ENCODE measurements around the gene CUX1.
"Not testable (repeated sequence)": the region's sequence is repeated elsewhere in the genome, so short reads cannot be mapped to it uniquely, and the experiment has no call there.

CUX1 gene

GRCh38 chr7:102198417-102198956, 381.1 kb downstream of the CUX1 start:
- DNase-seq = no peak

DNA sequence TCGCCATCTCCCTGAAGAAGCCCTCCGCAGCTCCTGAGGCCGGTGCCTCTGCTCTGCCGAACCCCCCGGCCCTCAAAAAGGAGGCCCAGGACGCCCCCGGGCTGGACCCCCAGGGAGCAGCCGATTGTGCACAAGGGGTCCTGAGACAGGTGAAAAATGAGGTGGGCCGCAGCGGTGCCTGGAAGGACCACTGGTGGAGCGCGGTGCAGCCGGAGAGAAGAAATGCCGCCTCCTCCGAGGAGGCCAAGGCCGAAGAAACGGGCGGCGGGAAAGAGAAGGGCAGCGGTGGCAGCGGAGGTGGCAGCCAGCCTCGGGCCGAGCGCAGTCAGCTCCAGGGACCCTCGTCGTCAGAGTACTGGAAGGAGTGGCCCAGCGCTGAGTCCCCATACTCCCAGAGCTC, 384.1 kb downstream of the CUX1 start:
- DNase-seq = no peak

DNA sequence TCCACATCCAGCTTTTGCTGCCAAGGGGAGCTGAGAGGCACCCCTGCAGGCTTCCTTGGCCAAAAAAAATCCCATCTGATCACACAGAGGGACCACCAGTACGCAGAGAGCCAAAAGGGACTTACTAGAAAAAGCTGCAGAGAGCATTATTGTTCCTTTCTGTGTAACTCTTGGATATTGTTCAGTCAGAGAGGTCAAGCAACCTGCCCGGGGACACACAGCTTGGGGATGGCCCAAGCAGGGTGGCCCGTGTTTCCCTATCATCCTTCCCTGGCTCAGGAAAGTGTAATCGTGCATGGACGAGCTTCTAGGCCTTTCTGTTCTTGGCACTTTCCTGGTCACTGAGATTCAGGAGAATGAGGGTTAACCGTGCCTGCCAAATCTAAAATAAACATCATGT, 385.1 kb downstream of the CUX1 start:
- no peak for DNase-seq

- no peak for DNase-seq
Observed at GRCh38 chr7:102203218-102203617, 385.8 kb downstream of the CUX1 start.

DNA sequence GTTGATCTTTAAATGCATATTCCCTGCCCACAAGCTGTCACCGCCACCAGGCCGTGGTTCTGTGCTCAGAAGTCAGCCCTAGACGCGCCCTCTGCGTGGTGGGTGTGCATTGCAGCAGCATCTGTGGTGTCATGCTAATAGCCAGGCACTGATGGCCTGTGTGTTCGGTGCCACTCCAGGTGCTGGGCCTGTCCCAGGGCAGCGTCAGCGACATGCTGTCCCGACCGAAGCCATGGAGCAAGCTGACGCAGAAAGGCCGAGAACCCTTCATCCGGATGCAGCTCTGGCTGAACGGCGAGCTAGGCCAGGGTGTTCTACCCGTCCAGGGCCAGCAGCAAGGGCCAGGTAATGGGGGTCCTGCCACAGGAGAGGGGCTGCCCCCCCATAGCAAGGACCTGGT, 386.8 kb downstream of the CUX1 start:
- DNase-seq = no peak

DNA sequence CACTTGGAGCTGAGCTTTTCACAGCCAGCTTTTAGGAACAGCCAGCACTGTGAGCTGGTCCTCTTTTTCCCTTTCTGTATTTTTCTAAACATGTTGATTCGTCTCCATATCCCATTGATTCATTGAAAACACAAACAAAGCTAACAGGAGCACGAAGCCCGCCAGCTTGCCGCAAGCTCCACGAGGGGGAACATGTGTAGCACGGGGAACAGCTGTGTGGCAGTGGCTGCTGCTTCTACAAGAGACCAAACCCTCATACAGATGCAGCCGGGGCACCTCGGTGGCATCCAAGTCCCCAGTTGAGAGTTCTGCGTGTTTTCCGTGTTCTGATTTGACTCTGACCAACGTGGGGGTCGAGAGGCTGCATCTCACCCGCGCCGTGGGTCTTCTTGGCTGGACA, 388.5 kb downstream of the CUX1 start:
- DNase-seq = no peak

DNA sequence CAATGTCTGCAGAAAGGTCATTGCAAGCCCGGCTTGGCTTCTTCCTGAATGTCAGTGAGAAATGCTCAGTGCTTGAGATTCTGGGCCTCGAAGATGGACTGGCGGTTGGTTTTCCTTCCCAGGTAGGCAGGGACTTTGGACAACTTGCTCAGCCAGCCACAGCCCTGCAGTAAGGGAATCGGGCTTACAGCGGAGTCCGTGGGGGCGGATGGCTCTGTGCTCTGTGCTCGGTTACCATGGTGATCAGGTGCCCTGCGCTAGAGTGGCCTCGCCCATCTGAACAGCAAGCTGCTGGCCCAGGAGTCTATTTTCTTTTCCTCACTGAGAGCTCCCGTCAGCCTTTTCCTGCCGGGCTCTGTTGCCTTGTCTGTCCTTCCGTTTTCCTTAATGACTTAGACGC, 391.4 kb downstream of the CUX1 start:
- DNase-seq = no peak

GRCh38 chr7:102210787-102211186, 393.4 kb downstream of the CUX1 start:
- no peak for DNase-seq

DNA sequence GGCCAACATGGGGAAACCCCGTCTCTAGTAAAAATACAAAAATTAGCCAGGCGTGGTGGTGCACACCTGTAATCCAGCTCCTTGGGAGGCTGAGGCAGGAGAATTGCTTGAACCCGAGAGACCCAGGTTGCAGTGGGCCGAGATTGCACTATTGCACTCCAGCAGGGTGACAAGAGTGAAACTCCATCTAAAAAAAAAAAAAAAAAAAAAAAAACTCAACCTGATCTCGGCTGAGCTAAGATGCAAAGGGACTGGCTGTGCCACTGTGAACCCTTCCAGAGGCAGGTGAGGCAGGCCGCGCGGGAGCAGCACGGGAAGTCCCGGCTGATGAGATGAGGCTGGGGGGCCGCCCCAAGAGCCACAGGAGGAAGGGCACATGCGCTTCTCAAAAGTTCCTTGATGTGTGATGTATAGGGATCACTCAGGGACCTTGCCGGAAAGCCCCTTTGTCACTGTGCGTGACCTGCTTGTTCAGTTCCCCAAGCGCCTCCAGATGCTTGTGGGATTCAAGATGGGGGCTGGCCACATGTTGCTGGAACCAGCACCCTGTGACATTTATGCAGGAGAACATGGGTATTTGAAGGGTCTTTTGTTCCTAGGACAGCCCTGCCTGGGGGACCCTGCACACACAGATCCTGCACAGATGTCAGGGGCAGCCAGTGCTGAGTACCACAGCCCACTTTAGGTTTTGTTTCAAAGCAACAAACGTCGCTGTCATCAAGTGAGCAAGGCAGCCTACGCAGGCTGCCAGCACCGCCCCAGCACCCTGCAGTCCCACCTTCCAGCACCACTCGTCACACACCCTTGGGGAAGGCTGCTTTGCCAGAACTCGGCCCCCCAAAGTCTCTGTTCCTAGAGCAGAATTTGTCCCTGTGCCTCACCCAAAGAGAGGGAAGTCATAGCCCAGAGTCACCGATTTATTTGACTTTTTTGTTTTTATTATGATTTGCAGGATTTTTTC, 394.4 kb downstream of the CUX1 start:
- DNase-seq = no peak

GRCh38 chr7:102214477-102215072, 397.1 kb downstream of the CUX1 start:
- DNase-seq = no peak

- DNase-seq = no peak
Observed at GRCh38 chr7:102215256-102215655, 397.8 kb downstream of the CUX1 start.

DNA sequence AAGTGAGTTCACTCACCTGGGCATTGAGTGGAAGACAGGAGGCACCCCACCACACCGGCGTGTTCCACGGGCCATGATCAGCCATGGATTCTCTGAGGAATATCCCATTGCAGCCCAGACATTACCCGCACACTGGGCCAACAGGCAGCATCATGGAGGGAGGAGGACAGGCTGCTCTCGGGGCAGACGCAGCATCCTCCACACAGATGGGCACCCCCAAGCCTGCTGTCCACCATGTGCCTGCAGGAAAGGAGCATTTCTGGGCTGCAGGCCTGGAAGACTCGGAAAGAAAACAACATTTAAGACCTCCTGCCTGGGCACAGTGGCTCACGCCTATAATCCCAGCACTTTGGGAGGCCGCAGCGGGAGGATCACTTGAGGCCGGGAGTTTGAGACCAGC, 398.3 kb downstream of the CUX1 start:
- no peak for DNase-seq

DNA sequence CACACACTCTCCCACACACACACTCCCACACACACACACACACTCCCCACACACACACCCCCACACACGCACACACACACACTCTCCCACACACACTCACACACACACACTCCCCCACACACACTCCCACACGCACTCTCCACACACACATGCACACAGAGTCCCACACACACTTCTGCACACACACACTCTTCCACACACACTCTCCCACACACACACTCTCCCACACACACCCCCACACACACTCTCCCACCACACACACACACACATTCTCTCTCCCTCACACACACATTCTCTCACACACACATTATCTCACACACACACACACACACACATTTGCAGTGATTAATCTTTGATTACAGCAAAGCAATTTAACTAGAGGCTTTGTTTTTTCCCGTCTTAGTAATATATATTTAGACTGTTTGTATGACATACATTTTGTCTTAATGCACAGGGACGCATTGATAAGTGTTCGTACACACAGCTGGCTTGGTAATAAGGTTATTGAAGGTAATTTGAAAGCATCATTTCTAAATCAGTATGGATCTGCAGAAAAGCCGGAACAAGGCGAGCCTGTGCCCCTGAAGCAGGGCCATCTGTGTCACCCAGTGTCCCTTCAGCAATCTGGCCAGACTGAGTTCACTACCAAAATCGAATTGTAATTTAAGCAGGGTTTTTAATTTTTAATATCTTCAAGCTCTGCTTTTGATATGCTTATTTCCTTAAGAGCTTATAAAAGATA, 399.3 kb downstream of the CUX1 start:
- DNase-seq = no peak

DNA sequence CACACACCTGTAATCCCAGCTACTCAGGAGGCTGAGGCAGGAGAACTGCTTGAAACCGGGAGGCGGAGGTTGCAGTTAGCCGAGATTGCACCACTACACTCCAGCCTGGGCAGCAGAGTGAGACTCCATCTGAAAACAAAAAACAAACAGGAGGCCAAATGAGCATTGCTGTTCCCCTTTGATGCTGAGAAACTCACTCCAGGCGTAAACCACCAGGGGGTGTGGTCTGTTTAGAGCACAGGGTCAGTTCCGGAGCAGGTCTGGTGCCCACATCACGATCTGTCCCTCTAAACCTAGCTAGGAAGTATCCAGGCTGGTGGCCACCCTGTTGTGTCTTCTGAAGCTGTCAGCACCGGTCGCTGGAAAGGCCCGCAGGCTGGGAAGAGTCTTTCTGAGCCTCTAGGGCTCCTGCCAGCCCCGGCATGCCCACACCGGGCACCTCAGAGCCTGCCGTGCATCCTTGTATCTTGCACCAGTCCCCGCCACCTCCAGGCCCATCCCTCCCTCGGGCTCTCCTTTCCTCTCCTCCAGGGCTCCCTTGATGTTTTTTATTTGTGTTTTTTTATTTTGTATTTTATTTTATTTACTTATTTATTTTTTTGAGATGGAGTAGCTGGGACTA, 402.9 kb downstream of the CUX1 start:
- DNase-seq = no peak

DNA sequence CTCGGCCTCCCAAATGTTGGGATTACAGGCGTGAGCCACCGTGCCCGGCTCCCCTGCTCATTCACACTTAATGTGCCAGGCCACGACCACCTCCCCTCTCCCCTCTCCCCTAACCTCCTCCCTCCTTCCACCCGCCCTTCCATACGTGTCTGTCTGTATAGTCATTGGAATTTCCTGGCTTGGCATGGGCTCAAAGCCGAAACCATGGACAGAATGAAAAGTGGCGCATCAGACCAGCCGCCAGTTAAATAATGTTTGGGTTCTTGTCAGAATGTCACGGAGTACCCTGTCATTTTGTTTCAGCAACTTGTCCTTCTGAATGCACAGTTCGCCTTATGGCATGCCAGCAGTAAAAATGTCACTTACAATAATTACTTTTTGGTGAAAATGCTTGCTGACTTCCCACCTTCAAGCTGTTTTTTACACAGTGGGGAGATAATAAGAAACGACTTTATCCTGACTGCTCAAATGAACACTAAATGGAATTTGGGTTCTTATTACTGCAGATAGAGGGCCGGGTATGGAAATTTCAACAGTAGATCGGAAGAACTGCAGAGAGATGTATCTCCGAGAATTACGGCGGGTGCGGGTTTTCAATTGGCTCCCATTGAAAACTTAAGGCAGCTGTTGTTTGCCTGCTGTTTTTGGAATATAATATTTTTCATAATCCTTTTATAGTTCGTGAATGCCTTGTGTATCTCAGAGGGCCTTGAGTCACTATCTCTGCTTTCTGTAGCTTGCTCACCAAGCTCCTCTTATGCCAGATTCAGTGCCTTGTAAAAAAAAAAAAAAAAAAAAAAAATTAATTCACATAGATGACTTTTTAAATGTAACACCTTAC, 403.8 kb downstream of the CUX1 start:
- no peak for DNase-seq

DNA sequence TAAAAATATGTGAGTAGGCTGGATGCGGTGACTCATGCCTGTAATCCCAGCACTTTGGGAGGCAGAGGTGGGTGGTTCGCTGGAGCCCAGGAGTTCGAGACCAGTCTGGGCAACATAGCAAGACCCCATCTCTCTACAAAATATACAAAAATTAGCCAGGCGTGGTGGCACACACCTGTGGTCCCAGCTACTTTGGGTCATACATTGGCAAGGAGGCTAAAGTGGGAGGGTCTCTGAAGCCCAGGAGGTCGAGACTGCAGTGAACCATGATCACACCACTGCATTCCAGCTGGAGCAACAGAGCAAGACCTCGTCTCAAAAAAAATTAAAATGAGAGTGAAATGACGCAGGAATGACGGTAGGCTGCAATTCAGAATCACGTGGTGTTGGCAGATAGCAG, 404.5 kb downstream of the CUX1 start:
- DNase-seq = no peak

DNA sequence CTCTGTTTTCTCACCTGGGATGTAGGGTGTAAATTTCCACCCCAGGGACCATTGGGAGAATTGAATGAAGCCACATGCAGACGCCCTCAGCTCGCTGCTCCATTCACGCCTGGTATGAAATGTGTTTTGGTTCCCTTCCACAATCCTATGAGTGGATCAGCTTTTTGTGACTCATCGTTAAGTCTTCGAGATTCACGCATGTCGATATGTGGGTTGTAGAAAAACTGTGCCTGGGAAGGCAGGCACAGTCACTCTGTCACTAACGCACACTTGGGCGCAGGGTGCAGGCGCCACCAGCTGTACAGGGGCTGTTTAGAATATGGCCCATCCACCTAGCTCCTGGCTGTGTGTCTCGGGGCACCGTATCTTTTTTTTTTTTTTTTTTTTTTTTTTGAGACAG, 405.0 kb downstream of the CUX1 start:
- DNase-seq = no peak

GRCh38 chr7:102223184-102223583, 405.8 kb downstream of the CUX1 start:
- DNase-seq = no peak

- no peak for DNase-seq
Observed at GRCh38 chr7:102225025-102225424, 407.6 kb downstream of the CUX1 start.

- DNase-seq = no peak
Observed at GRCh38 chr7:102227371-102227770, 409.9 kb downstream of the CUX1 start.

GRCh38 chr7:102228935-102229334, 411.5 kb downstream of the CUX1 start:
- no peak for DNase-seq

- DNase-seq = not testable (repeated sequence)
Observed at GRCh38 chr7:102230162-102230561, 412.7 kb downstream of the CUX1 start.
